ENCODE results near the gene TESMIN.

The TESMIN gene

DNA sequence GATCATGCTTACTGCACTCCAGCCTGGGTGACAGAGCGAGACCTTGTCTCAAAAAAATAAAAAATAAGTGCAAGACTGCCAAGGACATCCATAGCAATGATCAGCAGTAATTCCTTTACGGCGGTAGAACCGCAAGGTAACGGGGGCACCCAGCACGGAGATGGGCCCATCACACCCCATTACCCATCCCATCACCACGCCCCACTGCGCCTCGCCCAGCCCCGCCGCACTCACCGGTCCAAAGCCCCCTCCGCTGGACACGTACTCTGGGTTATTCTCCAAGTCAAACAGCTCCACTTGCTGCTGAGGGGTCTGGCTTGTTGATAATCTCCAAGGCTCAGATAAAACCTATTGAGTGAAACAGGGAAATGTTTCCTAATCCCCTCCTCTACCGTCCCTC lies 8.7 kb upstream of the TESMIN start:
- no peak for DNase-seq

DNA sequence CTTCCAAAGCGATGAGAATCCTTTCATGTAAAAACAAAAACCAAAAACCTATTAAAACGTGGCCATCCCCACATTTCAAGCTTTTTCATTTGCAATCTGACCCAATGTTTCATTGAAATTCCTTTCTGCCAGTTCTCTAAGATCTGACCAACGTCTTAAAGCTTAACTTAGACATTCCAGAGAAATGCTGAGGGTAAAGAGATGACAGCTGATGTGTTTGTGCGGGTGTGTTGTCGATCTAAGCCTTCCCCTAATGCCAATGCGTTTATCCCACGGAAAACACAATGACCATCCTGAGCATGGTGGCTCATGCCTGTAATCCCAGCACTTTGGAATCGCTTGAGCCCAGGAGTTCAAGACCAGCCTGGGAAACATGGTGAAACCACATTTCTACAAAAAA lies 6.4 kb upstream of the TESMIN start:
- no peak for DNase-seq

DNA sequence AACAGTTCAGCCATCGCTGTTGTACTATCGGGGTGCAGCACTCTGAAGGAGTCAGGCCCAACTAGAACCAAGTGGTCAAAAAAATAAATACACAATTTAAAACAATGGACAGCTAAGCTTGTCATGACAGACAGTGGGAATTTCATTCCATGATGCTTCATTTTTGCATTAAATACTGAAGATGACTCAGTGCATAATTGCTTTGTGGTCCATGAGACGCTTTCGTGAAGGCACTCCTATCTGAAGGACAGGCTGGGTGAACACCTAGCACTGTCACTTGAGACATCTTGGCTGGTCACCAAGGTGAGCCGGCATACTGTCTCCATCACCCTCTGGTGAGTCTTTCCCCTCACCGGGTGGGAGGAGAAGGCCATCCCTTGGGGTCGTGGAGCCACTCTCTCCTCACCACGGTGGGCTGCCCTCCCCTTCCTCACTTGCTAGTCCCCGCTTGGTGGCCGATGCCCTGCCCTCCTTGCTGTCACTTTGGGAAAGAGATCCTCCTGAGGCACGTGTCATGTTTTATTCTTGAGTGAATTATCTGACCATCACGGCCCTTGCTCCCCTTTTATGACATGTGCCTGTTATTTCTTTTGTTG lies 4.9 kb upstream of the TESMIN start:
- no peak for DNase-seq

DNA sequence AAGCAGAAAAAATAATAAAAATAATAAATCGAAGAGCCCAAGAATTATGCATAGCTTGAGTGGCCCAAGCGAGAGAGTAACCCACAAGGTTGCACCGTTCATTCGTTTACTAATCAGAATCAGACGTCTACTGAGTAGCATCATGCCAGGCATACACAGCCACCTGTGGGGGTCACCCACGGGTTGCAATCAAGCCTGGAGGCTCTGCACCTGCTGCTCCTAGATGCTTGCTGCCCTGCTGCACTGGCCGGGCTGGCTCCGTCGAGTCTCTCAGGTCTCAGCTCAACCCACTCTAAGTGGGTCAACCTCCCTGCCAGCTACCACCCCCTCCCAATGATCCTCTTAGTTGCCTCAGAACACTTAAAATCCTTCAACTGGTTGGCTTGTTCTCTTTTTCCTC lies 2.0 kb upstream of the TESMIN start:
- no peak for DNase-seq

DNA sequence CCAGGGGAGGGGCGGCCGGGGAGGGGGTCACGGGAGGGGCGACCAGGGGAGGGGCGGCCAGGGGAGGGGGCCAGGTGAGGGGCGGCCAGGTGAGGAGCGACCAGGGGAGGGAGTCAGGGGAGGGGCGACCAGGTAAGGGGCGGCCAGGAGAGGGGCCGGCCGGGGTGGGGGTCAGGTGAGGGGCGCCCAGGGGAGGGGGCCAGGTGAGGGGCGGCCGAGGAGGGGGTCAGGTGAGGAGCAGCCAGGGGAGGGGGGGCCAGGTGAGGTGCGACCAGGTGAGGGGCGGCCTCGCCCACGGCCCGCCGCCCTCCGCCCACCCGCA lies 355 bp downstream of the TESMIN start:
- no peak for DNase-seq

DNA sequence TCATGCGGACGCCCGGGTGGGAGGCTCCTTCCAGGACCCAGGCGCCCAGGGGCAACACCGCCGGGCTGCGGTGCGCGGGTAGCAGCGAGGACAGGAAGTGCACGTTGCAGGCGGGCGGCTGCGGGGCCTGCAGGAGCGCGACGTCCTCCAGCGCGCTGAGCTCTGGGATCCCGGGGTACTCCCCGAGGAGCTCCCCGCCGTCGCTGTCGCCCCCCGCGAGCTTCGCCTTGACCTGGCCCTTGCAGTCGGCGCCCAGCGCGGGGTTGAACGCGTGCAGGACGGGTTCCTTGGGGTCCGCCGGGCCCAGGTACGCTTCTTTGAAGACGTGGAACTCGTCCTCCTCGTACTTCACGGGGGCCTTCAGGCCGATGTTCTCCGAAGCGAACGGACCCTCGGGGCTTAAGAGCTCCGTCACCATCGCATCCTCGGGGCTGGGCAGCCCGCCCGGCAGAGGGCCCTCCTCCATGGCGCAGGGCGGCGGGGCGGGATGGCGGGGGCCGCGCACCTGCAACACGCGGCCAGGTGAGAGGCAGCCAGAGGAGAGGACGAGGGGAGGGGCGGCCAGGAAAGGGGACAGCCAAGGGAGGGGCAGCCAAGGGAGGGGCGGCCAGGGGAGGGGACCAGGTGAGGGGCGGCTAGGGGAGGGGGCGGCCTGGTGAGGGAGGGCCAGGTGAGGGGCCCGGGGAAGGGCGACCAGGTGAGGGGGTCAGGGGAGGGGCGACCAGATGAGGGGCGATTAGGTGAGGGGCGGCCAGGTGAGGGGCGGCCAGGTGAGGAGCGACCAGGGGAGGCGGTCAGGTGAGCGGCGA lies 921 bp downstream of the TESMIN start:
- no peak for DNase-seq

DNA sequence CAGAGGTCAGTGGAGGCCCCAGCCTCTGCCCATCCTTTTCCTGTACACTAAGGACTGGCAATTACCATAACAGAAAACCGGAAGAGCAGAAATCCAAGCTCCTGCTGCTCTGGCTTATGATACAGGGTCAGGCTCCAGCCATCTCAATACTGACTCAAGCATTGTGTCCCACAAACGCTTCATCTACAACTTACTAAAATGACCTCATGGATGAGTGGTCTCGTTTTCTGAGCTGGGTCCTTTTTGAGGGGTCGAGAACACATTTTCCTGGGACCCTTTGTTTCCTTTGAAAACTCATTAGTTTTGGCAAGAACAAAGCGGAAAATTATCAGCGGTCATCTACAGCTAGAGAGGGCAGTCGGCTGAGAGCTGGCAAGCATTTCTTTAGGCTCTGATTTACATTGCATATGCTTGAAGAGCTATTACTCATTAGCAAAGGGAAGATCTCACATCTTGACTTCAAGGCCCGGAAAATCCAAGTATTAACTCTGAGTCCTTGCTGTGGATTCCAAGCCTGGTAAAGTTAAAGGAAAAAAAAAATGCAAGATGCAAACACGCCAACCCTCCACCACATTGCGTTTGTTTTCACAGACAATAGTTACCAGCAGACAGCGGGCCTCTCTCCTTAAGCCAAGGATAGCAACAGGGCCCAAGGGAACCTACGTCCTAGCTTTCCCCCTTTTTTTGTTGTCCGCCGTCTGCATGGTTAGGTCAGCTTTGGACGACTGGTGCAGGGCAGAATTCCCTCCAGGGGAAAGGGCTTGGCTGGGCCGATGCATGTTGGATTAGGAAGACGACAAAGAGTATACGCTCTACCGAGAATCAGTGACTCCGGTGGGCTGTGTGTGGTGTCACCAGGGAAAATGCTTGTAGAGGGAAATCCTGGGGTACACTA lies 1.8 kb downstream of the TESMIN start:
- no peak for DNase-seq

DNA sequence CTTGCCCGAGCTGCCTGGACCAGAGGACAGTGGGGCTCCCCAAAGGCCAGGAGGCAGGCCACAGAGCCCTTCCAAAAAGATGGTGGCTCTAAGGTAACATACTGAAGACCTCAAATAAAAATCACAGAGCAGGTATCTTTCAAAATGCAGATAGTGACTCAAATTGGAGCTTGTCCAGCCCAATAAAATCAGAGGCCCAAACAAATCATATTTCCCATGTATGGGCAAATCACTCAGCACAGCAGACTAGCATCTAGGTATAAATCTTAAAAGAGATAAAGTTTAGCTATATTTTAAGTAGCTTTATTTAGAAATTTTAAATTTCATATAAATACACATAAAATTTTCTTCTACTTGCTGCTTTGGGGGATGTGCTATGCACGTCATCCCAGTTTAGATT lies 3.3 kb downstream of the TESMIN start:
- no peak for DNase-seq

DNA sequence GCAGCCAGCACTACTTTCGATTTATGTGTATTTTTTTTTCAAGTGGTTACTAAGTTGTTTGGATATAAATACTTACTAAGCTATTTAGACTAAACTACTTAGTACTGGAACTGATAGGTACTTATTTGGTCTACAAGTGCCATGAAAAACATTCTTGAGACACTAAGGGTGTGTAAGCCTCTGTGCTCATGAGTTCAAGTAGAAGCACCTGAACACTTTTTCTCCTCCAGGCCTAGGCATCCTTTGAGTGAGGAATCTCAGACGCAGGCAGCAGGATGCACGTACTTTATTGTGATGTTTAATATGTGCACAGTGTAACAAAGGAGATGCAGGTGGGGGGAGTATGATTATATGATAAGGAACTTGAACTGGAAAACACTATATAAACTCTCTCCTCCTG lies 7.8 kb downstream of the TESMIN start:
- DNase-seq = no peak

DNA sequence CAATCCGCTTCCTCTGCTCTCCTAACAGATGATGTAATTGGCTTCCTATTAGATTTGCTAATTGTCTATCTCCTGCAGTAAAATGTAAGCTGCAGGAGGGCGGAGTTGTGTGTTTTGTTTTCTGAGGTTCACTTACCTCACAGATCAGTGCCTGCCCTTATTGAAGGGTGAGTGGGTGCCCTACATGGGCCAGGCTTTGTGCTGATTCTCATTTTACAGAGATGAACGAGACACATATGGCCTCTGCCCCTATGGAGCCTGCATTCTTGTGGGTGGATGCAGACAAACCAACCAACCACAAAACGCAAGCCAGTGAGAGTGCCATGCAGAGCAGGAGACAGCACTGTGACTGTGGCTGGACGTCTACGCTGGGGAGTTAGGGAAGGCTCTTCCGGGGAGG lies 9.9 kb downstream of the TESMIN start:
- DNase-seq = no peak

DNA sequence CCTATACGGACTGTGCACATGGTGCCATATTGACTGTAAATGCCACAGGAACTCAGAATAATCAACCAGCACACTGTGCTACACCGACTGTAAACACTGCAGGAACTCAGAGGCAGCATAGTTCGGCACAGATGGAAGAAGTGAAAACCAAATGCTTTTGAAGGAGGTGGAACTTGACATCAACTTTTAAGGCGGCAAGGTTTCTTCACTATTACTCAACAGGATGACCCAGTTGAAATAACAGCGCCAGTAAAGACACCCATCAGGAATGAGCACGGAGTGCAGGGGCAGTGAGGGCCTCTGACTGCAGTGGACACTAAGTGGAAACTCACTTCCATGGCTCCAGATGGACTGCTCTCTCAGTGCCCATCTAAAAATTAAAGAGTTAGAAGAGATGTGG lies 15.7 kb downstream of the TESMIN start:
- DNase-seq = no peak

DNA sequence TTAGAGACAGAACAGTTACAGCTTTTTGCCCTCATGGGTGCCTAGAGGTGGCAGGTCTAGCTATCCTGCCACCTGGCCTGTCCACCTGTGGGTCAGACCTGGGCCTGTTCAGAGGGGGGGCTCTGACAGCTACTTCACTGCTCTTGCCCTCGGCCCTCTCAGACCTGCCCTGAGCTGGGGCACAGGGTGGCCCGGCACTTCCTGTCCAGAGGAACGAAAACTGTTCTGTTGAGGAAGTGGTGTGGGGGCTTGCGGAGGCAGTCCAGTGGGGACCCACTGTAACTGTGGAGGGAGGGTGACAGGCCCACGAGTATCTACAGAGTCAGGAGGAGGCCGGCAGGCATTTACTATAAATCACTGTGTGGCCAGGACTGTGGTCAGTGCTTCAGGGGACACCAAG lies 16.2 kb downstream of the TESMIN start:
- DNase-seq = no peak

DNA sequence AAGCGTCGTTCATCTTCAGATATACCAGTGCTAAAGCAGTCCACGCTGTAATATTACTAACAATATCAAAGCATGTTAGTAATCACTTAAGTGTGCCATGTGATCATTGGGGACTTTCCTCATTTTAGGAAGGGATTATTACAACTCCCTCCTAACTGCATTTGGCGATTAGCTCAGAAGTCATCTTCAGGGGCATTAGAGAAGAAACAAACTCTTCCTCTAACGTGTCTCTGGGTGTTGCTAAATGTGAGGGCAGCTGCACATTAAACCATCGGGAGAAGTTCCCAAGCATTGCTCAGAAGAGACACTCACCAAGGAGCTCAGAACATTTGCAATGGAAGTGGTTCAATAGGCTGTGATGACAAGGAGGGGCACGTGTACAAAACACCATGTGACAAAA lies 17.2 kb downstream of the TESMIN start:
- no peak for DNase-seq

DNA sequence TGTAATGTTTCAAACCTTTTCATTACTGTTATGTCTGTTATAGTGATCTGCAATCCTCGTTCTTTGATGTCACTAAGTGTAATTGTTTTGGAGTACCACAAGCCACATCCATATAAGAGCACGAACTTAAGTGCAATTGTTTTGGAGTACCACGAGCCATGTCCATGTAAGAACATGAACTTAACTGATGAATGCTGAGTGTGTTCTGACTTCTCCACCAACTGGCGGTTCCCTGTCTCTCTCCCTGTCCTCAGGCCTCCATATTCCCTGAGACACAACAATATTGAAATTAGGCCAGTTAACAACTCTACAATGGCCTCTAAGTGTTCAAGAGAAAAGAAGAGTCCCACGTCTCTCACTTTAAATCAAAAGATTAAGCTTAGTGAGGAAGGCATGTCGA lies 23.5 kb downstream of the TESMIN start:
- no peak for DNase-seq

DNA sequence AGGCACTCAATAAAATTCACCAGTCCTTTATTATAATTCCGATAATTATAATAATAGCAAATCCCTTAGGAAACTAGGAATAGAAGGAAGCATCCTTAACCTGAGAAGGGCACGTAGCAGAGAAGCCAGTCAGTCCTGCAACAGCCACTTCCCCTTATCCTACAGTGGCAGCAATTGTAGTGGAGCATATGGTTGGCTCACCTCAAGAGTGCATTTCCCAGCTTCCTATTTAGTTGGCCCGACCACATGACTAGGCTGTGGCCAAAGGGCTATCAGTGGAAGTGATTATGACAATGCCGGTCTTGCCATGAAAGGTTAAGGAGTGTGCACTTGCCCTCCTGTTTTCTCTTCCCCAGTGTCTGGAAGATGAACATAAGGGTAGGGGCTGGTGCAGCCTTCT lies 27.0 kb downstream of the TESMIN start:
- DNase-seq = no peak

DNA sequence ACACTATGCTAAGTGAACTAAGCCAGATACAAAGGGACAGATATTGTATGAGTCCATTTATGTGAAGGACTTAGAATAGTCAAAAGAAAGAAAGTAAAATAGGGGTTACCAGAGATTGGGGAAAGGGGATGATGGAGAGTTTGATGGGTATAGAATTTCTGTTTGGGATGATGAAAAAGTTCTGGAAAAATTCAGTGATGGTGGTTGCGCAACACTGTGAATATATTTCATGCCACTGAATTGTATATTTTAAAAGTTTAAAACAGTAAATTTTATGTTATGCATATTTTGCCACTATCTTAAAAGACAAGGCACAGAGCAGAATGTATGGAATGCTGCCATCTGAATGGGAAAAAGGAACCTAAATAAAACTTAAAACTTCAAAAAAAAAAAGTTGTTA lies 29.2 kb downstream of the TESMIN start:
- DNase-seq = no peak

DNA sequence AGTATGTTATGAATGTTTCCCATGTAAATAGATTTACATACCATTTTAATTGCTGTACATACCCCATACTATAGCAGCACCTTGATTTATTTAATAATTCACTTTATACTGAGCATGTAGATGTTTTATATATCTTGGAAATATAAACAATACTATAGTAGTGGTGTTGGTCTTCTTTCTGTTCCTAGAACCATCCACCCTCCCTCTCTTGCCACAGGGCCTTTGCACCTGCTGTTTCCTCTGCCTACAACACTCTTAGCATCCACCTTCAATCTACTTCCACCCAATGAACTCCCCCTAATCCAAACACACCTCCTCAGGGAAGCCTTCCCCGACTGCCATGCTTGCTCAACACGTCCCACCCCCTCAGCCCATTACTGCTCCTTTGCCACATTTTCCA lies 30.2 kb downstream of the TESMIN start:
- no peak for DNase-seq

DNA sequence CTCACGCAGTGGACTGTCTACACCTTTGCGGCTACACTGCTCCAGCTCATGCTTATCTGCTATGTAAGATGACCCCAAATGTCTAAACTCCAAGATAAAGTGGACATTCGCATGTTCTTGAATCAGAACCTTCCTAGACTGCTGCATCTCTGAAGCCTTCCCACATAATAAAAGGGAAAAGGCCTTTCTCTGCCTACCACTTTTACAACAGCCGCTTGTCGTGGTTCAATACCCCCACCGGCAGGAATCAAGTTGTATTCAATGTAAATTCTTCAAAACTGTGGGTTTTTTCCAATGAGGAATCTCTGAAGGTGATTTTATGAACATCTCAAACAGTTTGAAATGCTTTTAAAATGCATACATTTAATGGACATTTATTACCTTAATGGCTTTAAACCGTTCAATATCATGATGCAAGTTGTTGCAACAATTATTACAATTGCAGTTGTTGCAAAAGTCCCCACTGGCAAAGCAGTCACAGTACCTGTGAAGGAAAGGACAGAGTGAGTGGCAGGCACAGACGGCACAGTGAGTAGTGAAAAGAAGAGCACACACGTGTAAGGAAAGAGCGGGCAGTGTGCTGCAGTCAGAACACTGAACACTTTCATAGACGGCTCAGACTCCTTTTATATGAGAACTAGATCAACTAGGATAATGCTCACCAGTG lies 35.7 kb downstream of the TESMIN start:
- no peak for DNase-seq

DNA sequence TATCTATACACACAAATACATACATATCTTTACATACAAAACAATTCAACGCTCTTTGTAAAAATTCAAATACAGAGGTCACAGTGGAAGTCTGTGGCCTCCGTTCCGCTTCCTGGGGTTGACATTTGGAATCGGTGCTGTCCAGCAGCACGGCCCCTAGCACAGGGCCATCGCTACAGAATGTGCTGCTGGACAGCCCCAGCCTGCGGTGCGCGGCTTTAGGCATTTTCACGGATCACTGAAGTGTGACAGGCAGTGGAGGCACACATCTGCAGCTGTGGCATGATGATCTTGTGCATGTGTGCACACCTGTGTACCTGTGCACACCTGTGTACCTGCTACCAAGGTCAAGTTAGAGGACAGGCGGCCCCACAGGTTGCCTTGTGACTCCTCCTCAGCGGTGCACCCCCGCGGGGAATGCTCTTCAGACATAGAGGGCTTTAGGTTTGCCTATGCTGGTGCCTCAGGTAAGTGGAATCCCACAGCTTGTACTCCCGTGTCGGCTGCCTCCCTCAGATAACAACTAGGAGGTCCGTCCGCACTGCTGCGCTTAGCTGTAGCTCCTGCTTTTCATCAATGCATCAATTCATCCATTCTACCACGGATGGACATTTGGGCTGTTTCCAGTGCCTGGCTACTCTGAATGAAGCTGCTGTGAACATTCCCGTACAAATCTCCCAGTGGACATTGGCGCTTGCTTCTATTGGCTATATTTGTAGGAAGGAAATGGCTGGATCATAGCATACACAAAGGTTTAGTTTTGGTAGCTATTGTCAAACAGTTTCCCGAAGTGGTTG lies 37.1 kb downstream of the TESMIN start:
- DNase-seq = no peak

DNA sequence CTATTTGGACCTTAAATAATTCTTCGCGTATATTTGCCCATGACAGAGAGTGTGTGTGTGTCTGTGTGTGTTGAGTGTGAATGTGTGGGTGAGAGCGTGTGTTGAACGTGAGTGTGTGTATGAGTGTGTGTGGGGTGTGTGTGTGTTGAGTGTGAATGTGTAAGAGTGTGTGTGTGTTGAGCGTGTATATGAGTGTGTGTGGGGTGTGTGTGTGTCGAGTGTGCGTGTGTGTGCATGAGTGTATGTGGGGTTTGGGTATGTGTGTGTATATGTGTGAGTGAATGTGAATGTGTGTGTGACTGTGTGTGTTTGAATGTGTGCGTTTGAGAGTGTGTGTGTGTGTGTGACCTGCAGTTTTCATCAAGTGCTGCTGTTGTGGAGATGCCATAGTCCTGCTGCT lies 40.2 kb downstream of the TESMIN start:
- DNase-seq = no peak

DNA sequence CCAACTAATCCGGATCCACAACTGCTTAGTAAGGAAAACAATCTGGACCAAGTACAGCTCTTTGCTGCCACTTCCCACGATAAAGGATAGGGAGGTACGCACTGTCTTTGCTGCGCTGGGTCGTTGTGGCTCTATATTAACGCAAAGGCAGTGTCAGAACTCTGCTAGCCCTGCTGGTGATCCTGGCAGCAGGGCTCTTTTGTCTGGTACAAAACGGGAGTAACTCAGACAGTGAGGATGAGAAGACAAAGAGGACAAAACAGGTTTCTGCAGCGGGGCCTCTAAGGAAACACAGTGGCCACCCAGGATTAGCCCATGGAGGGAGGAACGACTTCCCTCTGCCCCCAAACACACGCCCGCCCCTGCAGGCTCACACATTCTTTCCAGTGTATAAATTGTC lies 40.9 kb downstream of the TESMIN start:
- no peak for DNase-seq

DNA sequence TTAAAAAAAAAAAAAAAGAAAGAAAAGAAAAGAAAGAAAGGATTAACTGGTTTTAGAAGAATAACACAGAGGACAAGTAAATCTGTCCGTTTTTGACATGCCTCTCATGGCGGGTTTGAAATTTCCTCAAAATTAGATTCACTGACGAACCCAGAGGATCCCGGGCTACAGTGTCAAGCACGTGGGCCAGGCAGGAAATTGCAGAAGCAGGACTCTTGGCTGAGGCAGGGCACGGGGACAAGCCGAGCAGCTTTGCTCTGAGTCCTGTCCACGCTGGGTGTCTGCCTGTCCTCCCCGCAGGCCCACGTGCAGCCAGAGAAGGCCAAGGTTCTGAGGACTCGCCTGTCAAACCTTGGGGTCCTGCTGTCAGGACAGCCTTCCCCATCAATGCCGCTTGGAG lies 42.3 kb downstream of the TESMIN start:
- DNase-seq = no peak

DNA sequence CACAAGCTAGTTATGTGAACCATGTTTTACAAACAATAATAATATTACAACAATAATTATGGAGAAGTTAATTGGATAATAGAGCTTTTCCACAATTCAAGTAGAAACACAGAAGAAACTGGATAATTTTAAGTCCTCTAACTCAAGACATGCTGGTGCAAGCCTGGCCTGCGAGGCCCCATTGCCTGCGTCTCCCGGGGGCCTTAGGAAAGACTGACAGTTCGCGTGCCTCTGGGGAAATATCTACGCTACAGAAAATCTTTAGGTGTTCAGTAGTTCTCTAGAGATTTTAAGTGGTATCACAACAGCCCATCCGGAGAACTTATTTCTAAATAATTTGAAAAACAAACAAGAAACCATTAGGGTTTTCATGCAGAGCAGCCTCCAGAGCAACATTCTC lies 43.8 kb downstream of the TESMIN start:
- no peak for DNase-seq
